ENCODE data around the gene OTX1. TPM values are rescaled to one million over a fixed set of nuclear protein-coding genes. Genes with fewer than 3 reads are reported as not detected.
"Not testable (repeated sequence)": the region's sequence is repeated elsewhere in the genome, so short reads cannot be mapped to it uniquely, and the experiment has no call there.

The OTX1 gene
- total RNA-seq, 2 donors from 2014 or later = not detected

DNA sequence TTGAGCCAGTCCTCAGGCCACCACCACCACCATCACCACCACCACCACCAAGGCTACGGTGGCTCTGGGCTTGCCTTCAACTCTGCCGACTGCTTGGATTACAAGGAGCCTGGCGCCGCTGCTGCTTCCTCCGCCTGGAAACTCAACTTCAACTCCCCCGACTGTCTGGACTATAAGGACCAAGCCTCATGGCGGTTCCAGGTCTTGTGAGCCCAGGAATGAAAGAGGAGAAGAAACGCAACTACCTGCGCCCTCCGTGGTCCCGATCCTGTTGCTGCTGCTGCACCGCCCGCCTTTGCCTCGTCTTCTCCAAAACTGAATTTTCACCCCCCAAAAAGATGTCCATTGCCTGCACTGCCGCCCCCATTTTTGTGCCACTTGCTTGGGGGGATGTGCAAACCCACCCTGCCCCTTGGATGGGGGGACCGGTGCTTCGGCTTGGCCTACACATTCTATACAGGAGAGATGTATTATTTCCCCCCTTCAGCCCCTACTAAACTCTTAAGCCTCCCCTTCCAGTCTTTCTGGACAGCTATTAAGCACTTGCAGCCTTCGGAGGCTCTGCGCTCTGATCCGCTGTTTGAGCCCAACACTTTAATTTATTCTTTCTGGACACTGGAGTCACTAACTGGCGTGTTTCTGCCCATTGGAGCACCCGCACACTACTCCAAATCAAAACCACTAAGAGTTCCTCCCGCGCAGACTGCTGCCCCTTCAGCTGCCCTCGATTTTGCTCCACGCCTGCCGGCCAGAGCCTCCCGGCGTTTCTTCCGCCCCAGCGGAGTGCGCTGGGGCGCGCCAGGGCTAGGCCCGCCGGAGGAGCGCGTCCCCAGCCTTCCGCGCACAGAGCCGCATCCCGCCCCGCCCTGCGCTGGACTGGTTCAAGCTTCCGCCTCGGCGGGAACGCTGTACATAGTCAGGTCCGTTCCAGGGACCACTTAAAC lies 5.7 kb downstream of the OTX1 start:
- peak in 1 of 2 donors; percentile 67 for DNase-seq
- intact Hi-C loops (cut with DNase I, micrococcal nuclease) = no loop called here
- ATAC-seq = peak; percentile 76

- ATAC-seq (no peak), DNase-seq (peak in 1 of 2 donors; percentile 4)
- intact Hi-C loops (cut with DNase I, micrococcal nuclease) = no loop called here
These were observed 6.9 kb downstream of the OTX1 start for GRCh38 chr2:63057249-63058143.

DNA sequence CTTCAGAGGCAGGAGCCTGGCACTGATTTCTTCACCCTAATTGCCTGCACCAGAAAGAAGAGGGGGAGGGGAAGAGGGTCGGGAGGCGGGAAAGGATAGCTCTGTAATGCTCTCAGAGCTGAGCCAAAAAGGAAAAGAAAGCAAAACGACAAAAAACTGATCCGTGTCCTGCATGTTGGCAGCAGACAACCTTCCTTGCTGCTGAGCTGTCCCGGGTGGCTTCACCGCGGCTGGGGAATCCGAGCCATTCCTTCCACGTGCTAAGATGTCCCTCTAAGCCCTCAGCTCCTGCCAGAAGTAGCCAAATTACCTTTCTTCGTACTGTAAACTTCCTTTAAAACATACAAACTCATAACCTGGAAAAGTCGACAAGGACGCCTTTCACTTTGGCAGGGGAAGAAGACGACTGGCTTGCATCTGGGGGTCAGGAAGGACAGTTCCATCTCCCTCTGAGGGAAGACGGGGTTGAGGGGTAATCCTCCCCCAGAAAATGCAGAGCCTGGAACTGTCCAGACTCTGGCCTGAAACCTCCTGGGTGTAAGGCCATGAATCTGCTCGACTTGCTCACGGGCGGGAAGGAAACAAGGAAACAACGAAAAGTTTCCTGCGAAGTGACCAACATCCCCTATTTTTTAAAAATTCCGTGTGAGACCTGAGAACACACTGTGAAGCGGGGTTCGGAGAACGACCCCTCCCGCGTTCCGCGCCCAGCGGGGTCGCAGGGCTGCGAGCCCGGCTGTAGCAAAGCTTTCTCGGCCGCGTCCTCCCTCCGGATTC lies 7.7 kb downstream of the OTX1 start:
- intact Hi-C loops (cut with DNase I, micrococcal nuclease) = no loop called here
- no peak for ATAC-seq
- peak in 1 of 2 donors; percentile 6 for DNase-seq

- intact Hi-C loops (cut with DNase I, micrococcal nuclease) = no loop called here
- ATAC-seq = peak; percentile 19
- DNase-seq = peak in 1 of 2 donors; percentile 16
These were observed 8.5 kb downstream of the OTX1 start for GRCh38 chr2:63058921-63059792.

- DNase-seq = no peak
- intact Hi-C loops (cut with DNase I, micrococcal nuclease) = no loop called here
- ATAC-seq = peak; percentile 34
These were observed 9.3 kb downstream of the OTX1 start for GRCh38 chr2:63059793-63060471.

DNA sequence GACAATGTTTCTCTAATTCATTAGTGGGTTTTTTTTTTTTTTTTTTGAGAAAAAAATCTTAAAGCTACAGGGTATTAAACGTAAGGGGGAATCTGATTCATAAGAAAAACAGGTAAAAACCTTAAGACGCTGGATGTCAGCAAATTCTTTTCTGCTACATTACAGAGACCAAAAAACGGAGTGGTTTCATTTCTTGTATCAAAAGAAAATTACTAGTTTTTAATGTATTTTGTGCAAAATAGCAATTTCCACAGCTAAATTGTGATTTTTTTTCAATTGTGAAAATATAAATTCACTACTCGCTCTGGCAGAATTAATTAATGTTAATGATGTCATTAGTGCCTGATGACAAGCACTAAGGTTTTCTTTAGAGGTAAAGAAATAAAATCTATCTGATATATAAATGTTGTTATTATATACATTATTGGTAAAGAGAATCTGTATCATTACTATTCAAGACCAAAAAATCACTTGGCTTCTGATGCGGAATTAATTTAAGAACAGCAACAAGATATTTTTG lies 9.9 kb downstream of the OTX1 start:
- no peak for DNase-seq
- intact Hi-C loops (cut with DNase I, micrococcal nuclease) = no loop called here
- no peak for ATAC-seq

DNA sequence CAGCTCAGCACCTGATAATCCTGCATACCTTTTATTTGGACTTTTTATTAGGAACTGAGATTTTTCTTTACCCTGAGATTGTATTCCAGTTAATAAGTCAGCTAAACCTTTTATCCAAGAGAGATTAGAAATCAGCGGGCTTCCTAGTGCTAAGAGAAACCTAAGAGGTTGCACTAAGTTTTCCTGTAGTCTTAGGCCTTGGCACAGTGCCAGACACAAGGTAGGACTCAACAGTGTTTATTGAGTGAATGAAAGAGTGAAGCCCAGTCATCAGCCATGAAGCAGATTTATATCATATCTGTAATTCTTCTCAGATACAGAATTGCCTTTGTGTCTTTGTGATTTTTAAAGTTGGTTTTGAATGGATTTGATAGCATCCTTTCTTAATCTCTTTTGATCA lies 13.6 kb downstream of the OTX1 start:
- DNase-seq = peak in 1 of 2 donors; percentile 4
- intact Hi-C loops (cut with DNase I, micrococcal nuclease) = no loop called here
- no peak for ATAC-seq

DNA sequence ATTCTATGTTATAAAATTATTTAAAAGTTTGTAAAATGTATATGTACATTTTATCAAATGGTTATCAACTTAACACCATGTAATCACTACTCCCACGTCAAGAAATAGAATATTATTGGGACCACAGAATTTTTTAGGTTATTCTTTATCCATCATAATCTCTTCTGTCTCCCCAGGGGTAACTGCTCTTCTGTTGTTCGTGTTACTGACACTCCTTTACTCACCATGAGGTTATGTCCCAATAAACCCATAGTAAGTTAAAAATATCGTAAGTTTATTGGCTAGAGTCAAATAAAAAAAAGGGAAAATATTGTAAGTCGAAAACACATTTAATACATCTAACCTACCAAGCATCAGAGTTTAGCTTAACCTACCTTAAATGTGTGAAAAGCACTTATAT lies 14.0 kb downstream of the OTX1 start:
- DNase-seq = no peak
- no peak for ATAC-seq
- intact Hi-C loops (cut with DNase I, micrococcal nuclease) = no loop called here

DNA sequence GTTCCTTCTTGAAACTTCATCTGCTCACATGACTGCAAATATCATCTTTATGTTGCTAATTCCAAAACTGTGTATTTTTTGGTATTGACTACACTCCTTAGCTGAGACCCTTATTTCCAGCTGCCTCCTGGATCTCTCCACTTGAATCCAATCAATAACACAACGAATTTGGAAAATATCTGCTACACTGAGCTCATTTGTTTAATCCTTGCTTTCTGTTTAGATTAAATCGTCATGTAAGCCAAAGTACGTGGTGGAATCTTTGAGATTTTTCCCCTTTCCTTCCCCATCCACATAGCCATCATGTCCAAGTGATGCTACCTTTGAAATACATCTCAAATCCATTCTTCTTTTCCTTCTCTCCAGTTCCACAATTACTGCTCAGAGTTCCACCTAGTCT lies 15.6 kb downstream of the OTX1 start:
- intact Hi-C loops (cut with DNase I, micrococcal nuclease) = no loop called here
- ATAC-seq (no peak), DNase-seq (no peak)

DNA sequence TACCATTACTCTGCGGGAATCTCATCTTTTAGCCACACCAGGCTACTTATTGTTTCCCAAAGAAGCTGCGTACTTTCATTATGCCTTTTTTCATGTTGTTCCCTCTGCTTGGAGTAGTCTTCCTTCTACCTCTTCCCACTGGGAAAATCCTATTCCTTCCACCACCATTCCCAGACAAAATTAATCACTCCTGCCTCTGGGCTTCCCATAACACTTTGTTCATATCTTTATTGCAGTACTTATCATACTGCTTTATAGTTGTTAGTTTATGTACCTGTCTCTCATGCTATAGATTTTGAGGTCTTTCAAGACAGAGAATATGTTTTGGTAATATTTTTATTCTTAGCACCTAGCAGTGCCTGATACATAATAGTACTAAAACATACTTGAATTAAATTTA lies 16.2 kb downstream of the OTX1 start:
- intact Hi-C loops (cut with DNase I, micrococcal nuclease) = no loop called here
- no peak for DNase-seq

DNA sequence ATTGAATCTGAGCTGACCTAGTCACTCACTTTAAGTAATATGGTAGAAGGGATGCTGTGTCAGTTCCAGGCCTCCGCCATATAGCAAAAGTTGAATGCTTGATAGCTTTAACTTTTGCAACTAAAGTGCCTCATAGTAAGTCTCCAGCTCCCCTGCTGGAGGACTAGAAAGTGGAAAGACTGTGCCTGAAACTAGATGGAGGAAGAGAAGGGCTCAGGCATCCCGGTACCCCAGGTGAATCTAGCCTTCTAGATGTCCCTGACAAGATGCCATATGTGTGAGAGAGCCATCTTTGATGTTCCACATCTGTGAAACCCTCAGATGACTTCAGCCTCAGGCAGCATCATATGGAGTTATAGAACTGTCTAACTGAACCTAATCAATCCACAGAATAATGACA lies 21.0 kb downstream of the OTX1 start:
- intact Hi-C loops (cut with DNase I, micrococcal nuclease) = no loop called here
- DNase-seq (no peak), ATAC-seq (no peak)

More for the DNA sequence above, 16.2 kb downstream of the OTX1 start:
- no peak for ATAC-seq

DNA sequence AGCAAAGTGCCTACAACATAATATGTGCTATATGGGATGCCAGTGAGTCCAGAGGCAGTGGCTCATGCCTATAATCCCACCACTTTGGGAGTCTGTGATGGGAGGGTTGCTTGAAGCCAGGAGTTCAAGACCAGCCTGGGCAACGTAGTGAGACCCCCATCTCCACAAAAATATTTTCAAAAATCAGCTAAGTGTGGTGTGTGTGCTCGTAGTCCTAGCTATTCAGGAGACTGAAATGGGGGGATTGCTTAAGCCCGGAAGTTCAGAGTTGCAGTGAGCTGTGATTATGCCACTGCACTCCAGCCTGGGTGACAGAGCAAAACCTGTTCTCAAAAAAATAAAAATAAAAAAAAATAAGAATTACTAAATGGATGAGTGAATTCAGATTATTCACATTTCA lies 23.4 kb downstream of the OTX1 start:
- ATAC-seq (no peak), DNase-seq (no peak)
- intact Hi-C loops (cut with DNase I, micrococcal nuclease) = no loop called here

DNA sequence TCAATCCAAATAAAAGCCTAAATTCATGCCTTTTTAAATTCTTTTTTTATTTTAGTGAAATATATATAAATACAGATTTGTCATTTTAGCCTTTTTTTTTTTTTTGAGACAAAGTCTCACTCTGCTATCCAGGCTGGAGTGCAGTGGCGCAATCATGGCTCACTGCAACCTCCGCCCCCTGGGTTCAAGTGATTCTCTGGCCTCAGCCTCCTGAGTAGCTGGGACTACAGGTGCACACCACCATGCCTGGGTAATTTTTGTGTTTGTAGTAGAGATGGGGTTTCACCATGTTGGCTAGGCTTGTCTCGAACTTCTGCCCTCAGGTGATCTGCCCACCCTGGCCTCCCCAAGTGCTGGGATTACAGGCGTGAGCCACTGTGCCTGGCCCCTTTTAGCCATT lies 23.8 kb downstream of the OTX1 start:
- ATAC-seq; intact Hi-C loops (cut with DNase I, micrococcal nuclease); DNase-seq: not testable (repeated sequence)

- no peak for ATAC-seq
- DNase-seq = peak in 1 of 2 donors; percentile 8
- intact Hi-C loops (cut with DNase I, micrococcal nuclease) = no loop called here
These were observed 28.4 kb downstream of the OTX1 start for GRCh38 chr2:63078852-63079606.

DNA sequence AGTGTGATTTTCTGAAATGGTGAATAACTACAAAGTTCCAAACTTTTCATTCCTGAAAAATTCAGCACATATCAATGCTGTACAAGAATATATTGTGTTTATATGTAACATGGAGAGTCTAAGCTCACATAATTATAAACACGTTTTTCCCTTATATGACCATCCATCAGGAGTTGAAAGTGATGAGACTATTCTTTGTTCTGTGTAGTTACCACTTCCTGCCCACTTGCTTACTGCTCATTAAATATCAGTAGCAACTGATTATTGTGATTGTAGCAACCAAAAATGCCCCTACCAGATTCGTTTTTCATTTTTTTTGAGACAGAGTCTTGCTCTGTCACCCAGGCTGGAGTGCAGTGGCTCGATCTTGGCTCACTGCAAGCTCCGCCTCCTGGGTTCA lies 30.8 kb downstream of the OTX1 start:
- DNase-seq (no peak), ATAC-seq (no peak)
- intact Hi-C loops (cut with DNase I, micrococcal nuclease) = no loop called here

DNA sequence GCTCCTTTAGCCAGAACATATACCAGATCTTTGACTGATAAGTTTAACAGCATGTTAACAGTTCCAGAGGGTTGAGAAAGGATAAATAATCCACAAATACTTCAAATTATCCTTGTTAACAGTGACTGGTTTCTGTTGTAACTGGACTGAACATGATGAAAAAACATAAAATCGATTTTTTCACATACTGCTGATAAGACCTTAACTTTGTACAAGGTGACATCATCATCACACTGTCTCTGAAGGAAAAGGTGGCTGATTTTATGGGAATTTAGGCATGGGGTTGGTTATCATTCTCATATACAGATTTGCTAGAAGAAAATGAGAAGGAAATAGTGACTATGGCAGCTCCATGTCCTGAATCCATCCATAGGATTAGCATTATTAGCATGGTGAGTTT lies 36.1 kb downstream of the OTX1 start:
- DNase-seq (no peak), ATAC-seq (no peak)
- intact Hi-C loops (cut with DNase I, micrococcal nuclease) = no loop called here

DNA sequence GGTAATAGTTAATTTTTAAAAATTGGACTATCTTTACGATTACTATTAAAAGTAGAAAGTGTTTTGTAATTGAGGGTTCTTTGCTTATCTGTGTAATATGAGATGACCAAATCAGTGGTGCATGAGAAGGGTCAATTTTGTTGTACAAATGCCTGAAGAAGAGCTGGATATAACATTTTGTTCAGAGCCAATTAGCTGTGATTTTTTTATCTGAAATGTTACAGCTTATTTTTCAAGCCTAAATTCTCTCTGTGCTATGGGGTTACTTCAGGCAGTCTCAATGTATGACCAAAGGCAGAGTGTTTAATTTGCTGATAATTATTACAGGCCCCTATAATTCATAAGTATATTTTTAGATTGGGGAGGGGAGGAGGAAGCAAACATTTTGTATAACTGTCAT lies 41.8 kb downstream of the OTX1 start:
- intact Hi-C loops (cut with DNase I, micrococcal nuclease) = no loop called here
- no peak for ATAC-seq
- no peak for DNase-seq

Measured in left colon (tissue), 2 donors.